ENCODE measurements around the gene PAPSS1. TPM values are rescaled to one million over a fixed set of nuclear protein-coding genes. Genes with fewer than 3 reads are reported as not detected.

Gene PAPSS1
- total RNA-seq, 6 experiments from 2014 or later: 3.7 to 7.6 (median 6.8) TPM

DNA sequence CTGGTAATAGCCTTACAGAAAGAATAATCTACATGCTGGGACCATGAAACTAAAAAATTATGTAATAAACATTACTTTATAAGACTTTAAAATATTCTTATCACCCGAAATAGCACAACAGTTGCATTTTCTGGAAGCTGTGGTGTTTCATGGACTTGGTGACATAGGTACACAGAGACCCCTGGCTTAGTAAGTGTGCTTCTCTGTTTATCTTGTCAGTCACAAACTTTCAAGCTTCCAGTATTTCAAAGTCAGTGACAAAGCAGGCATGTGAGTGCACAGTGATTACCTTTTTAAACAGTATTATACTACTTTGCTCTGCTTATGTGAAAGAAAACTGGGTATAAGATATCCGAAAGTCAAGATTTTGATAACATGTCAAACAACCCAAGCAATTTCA is 84.3 kb downstream of the PAPSS1 start:
- Histone ChIP-seq H3K4me1 (peaks cover 0 to 13% (median 5%) of the 10 kb centered on the region in 4 donors), H3K4me3 (no peak overlapping the region), H3K36me3 (no peaks in the 10 kb centered on the region), H3K27me3 (no peaks in the 10 kb centered on the region), H3K27ac (no peak overlapping the region), H3K9me3 (no peaks in the 10 kb centered on the region)
- peak in 2 of 4 donors; percentile 37 to 43 for ATAC-seq
- 55% methylated on average over 2 of the region's 2 CpGs for WGBS (ENCODE audit: insufficient coverage, low coverage, low lambda C conversion rate, missing lambda C conversion rate)
- DNase-seq: no peak
- intact Hi-C loops (cut with DNase I): no loop called here
- TF ChIP-seq, protein P1, sequence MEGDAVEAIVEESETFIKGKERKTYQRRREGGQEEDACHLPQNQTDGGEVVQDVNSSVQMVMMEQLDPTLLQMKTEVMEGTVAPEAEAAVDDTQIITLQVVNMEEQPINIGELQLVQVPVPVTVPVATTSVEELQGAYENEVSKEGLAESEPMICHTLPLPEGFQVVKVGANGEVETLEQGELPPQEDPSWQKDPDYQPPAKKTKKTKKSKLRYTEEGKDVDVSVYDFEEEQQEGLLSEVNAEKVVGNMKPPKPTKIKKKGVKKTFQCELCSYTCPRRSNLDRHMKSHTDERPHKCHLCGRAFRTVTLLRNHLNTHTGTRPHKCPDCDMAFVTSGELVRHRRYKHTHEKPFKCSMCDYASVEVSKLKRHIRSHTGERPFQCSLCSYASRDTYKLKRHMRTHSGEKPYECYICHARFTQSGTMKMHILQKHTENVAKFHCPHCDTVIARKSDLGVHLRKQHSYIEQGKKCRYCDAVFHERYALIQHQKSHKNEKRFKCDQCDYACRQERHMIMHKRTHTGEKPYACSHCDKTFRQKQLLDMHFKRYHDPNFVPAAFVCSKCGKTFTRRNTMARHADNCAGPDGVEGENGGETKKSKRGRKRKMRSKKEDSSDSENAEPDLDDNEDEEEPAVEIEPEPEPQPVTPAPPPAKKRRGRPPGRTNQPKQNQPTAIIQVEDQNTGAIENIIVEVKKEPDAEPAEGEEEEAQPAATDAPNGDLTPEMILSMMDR (IDR thresholded peaks at IDR 0.05): no peak
- TF ChIP-seq POLR2A (IDR thresholded peaks at IDR 0.05): no peak

DNA sequence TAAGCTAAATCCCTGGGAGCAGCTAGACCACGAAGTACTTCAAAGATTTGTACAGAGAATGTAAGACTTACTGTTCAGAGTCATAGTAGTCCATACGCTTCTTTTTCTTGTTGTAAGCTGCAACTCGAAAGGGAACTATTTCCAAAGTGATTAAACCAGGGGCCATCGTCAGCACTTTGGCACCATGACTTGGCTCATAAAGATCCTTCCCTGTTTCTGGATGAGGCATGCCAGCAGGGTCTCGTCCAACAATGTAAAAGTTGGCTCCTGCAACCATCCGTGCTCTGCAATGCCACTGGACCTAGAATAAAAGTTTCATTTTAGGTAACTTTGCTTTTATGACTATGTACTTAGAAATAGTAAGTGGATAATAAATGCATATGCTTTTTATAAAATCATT is 88.5 kb downstream of the PAPSS1 start:
- Histone ChIP-seq H3K4me3 (peak overlapping the region; percentile 7 to 12 (median 8)), H3K27me3 (no peaks in the 10 kb centered on the region), H3K9me3 (no peaks in the 10 kb centered on the region), H3K36me3 (no peaks in the 10 kb centered on the region), H3K27ac (peak overlapping the region; percentile 36 to 93 (median 55)), H3K4me1 (peaks cover 0 to 13% (median 5%) of the 10 kb centered on the region in 4 donors)
- TF ChIP-seq, protein P1 (IDR thresholded peaks at IDR 0.05): no peak
- no peak for TF ChIP-seq POLR2A (IDR thresholded peaks at IDR 0.05)
- intact Hi-C loops (cut with DNase I): no loop called here
- DNase-seq (peak; percentile 41 to 83 (median 61)), ATAC-seq (peak; percentile 69 to 80 (median 73))
- WGBS (ENCODE audit: insufficient coverage, low coverage, low lambda C conversion rate, missing lambda C conversion rate): 24% methylated on average over 6 of the region's 6 CpGs

DNA sequence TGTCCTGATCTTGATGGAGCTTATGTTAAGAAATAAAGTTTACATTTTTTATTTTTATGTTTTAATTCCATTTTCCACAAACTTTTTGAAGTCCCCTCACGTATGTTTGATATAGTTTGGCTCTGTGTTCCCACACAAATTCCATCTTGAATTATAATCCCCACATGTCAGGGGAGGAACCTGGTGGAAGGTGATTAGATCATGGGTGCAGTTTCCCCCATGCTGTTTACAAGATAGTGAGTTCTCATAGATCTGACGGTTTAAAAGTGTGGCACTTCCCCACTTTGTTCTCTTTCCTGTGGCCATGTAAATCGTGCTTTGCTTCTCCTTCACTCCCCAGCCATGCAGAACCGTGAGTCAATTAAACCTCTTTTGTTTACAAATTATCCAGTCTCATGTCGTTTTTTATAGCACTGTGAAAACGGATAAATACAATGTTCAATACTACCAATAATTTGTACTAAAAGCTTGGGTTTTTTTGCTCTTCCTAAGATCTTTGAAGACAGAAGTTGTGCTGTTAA is 89.8 kb downstream of the PAPSS1 start:
- WGBS (ENCODE audit: insufficient coverage, low coverage, low lambda C conversion rate, missing lambda C conversion rate): 41% methylated on average over 6 of the region's 6 CpGs
- DNase-seq (no peak), ATAC-seq (no peak)
- TF ChIP-seq POLR2A (IDR thresholded peaks at IDR 0.05): no peak
- TF ChIP-seq, protein P1 (IDR thresholded peaks at IDR 0.05): no peak
- Histone ChIP-seq H3K27ac (peak overlapping the region in 1 of 3 donors; percentile 93), H3K36me3 (no peaks in the 10 kb centered on the region), H3K9me3 (no peaks in the 10 kb centered on the region), H3K27me3 (no peaks in the 10 kb centered on the region), H3K4me1 (peaks cover 0 to 13% (median 5%) of the 10 kb centered on the region in 4 donors), H3K4me3 (no peak overlapping the region)
- intact Hi-C loops (cut with DNase I): no loop called here

DNA sequence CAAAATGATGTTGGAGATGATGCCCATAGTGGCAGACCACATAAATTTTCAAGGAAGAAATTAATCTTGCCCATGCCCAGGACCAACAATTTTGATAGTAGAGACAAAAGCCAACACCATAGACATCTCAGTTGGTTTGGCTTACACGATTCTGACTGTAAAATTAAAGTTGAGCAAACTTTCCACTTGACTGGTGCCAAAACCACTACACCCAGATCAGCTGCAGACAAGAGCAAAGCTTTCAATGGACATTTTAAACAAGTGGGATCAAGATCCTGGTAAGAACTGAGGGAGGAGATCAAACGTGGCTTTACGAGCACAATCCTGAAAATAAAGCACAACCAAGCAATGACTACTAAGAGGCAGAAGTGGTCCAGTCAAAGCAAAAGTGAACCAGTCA is 90.7 kb downstream of the PAPSS1 start:
- intact Hi-C loops (cut with DNase I): no loop called here
- TF ChIP-seq, protein P1 (IDR thresholded peaks at IDR 0.05): no peak
- no peak for TF ChIP-seq POLR2A (IDR thresholded peaks at IDR 0.05)
- Histone ChIP-seq H3K27me3 (no peaks in the 10 kb centered on the region), H3K9me3 (no peaks in the 10 kb centered on the region), H3K36me3 (no peaks in the 10 kb centered on the region), H3K4me3 (no peak overlapping the region), H3K27ac (no peak overlapping the region), H3K4me1 (peaks cover 0 to 13% (median 5%) of the 10 kb centered on the region in 4 donors)
- DNase-seq (no peak), ATAC-seq (no peak)
- WGBS (ENCODE audit: insufficient coverage, low coverage, low lambda C conversion rate, missing lambda C conversion rate): 70% methylated on average over 3 of the region's 3 CpGs

Data from right lobe of liver (tissue), 6 donors.